K562 treated with DMSO at 1 percent for 4 hours (cell line): ENCODE measurements around the gene SLC35B2. TPM values are rescaled to one million over a fixed set of nuclear protein-coding genes. Genes with fewer than 3 reads are reported as not detected.

Experiments
- total RNA-seq: library from RNA; unstranded; fragments of 300-600 nt; gene quantifications from 2 replicates; pipeline ENCODE4 v1.2.3, GENCODE V29; 2022; ENCODE audit not compliant: insufficient read depth

The SLC35B2 gene
- total RNA-seq: 78.1 and 85.6 TPM in 2 replicates

GRCh38 chr6:44257025-44257752 lies at the start of gene SLC35B2:
TSS of gene SLC35B2 (minus strand) at chr6:44257528. CDS start at chr6:44257410, 118 bp downstream.

GRCh38 chr6:44269921-44270525 lies 12.7 kb upstream of the SLC35B2 start, which contains the start of gene TMEM151B:
TSS of gene TMEM151B (plus strand) at chr6:44270450. CDS start at chr6:44270743, 293 bp downstream.

GRCh38 chr6:44265007-44265721 lies 7.8 kb upstream of the SLC35B2 start, which contains the start of gene NFKBIE:
TSS of gene NFKBIE (minus strand) at chr6:44265551. CDS start at chr6:44265346, 205 bp downstream.

GRCh38 chr6:44246663-44247337 lies 10.5 kb downstream of the SLC35B2 start, which contains the start of gene HSP90AB1:
TSS of gene HSP90AB1 (plus strand) at chr6:44247101. CDS start at chr6:44248630, 1,529 bp downstream.

GRCh38 chr6:44223319-44224028 lies 33.9 kb downstream of the SLC35B2 start, which contains the start of gene SLC29A1:
TSS of gene SLC29A1 (plus strand) at chr6:44223595. CDS start at chr6:44227314, 3,719 bp downstream.

GRCh38 chr6:44216677-44217331 lies 40.5 kb downstream of the SLC35B2 start, which contains the start of gene MYMX:
TSS of gene MYMX (plus strand) at chr6:44216926. CDS start at chr6:44217472, 546 bp downstream.

Other genes with a start within 250 kb of the SLC35B2 start
- gene MRPL14, start 130.1 kb downstream of the SLC35B2 start, total RNA-seq: 95.2 and 107 TPM in 2 replicates
- gene TMEM63B, start 130.0 kb downstream of the SLC35B2 start, total RNA-seq: 34.8 and 50.7 TPM in 2 replicates
- gene CAPN11, start 98.7 kb downstream of the SLC35B2 start, total RNA-seq: 0.51 TPM in 1 of 2 replicates, not detected in the other
- not detected in 2 replicates for gene MYMX, start 40.6 kb downstream of the SLC35B2 start, total RNA-seq
- 110 and 130 TPM in 2 replicates for gene SLC29A1, start 33.9 kb downstream of the SLC35B2 start, total RNA-seq
- 1,233 and 1,422 TPM in 2 replicates for gene HSP90AB1, start 10.4 kb downstream of the SLC35B2 start, total RNA-seq
- 26.9 and 27.2 TPM in 2 replicates for gene NFKBIE, start 8.0 kb upstream of the SLC35B2 start, total RNA-seq
- not detected in 2 replicates for gene TMEM151B, start 12.9 kb upstream of the SLC35B2 start, total RNA-seq
- gene AARS2, start 55.8 kb upstream of the SLC35B2 start, total RNA-seq: 12.3 and 13.6 TPM in 2 replicates
- gene SPATS1, start 85.1 kb upstream of the SLC35B2 start, total RNA-seq: not detected in 2 replicates
- gene CDC5L, start 130.2 kb upstream of the SLC35B2 start, total RNA-seq: 18.5 and 19.3 TPM in 2 replicates